GM21367 (cell line): Measurements from ENCODE around the gene HSD17B11.
"Not testable (repeated sequence)": the region's sequence is repeated elsewhere in the genome, so short reads cannot be mapped to it uniquely, and the experiment has no call there.

Experiments
- ATAC-seq: cut with Tn5 transposase; IDR thresholded peaks from one replicate; pipeline ENCODE4 v1.9.1; 2021; ENCODE audit not compliant: unreplicated experiment

HSD17B11 gene

GRCh38 chr4:87310691-87311335, 80.2 kb downstream of the HSD17B11 start:
- ATAC-seq = no peak

GRCh38 chr4:87309625-87310024, 81.4 kb downstream of the HSD17B11 start:
- ATAC-seq = no peak

- ATAC-seq = no peak
Observed at GRCh38 chr4:87306056-87306455, 84.9 kb downstream of the HSD17B11 start.

GRCh38 chr4:87305562-87305961, 85.4 kb downstream of the HSD17B11 start:
- no peak for ATAC-seq

- no peak for ATAC-seq
Observed at GRCh38 chr4:87304745-87305432, 86.1 kb downstream of the HSD17B11 start.

GRCh38 chr4:87299898-87300297, 91.1 kb downstream of the HSD17B11 start:
- ATAC-seq = no peak

- no peak for ATAC-seq
Observed at GRCh38 chr4:87298362-87298761, 92.6 kb downstream of the HSD17B11 start.

GRCh38 chr4:87294911-87295310, 96.1 kb downstream of the HSD17B11 start:
- ATAC-seq = not testable (repeated sequence)

- ATAC-seq = not testable (repeated sequence)
Observed at GRCh38 chr4:87293889-87294288, 97.1 kb downstream of the HSD17B11 start.

GRCh38 chr4:87286970-87287369, 104.0 kb downstream of the HSD17B11 start:
- ATAC-seq = no peak
